HL-60 (cell line): ENCODE results near the gene ACD.

ENCODE experiments used
- CTCF ChIP-seq: IDR thresholded peaks from one replicate; pipeline ENCODE4 v1.5.1; 2011; ENCODE audit warnings: low read length, control low read depth, inconsistent platforms; ENCODE audit not compliant: insufficient read depth
- GABPA ChIP-seq: IDR thresholded peaks from 2 replicates; pipeline ENCODE4 v1.6.1; 2012; ENCODE audit warnings: low read depth
- POLR2AphosphoS5 ChIP-seq: IDR thresholded peaks from 2 replicates; pipeline ENCODE4 v1.6.1; 2012; ENCODE audit warnings: low read depth
- TF ChIP-seq, protein P1 (sequence below): IDR thresholded peaks from 2 replicates; pipeline ENCODE4 v1.6.1; 2012; ENCODE audit warnings: low read depth; ENCODE audit not compliant: insufficient replicate concordance

DNA sequence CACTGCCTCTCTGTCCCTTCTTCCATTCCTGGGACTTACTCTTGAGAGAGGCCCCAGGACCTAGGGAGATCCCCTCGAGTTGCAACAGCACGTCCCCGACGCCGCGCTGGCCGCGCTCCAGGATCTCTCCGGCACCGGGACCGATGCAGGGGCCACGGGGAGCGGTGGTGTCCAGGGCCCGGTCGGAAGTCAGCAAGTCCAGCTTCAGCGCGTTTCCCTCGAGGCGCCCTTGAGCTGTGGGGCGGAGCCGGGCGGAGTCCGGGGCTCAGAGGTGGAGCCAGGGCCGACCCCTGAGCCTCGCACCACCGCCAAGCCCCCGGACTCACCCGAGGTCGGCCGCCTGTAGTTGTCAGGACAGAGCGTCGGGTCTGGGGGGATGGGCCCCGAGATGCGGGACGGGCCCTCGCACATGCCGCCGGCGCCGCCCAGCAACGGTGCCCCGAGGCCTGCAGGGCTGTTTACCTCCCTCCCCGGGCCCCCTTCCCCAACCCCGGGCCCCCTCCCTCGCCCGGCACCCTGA lies 6.0 kb upstream of the ACD start:
- TF ChIP-seq POLR2AphosphoS5: no peak
- TF ChIP-seq, protein P1, sequence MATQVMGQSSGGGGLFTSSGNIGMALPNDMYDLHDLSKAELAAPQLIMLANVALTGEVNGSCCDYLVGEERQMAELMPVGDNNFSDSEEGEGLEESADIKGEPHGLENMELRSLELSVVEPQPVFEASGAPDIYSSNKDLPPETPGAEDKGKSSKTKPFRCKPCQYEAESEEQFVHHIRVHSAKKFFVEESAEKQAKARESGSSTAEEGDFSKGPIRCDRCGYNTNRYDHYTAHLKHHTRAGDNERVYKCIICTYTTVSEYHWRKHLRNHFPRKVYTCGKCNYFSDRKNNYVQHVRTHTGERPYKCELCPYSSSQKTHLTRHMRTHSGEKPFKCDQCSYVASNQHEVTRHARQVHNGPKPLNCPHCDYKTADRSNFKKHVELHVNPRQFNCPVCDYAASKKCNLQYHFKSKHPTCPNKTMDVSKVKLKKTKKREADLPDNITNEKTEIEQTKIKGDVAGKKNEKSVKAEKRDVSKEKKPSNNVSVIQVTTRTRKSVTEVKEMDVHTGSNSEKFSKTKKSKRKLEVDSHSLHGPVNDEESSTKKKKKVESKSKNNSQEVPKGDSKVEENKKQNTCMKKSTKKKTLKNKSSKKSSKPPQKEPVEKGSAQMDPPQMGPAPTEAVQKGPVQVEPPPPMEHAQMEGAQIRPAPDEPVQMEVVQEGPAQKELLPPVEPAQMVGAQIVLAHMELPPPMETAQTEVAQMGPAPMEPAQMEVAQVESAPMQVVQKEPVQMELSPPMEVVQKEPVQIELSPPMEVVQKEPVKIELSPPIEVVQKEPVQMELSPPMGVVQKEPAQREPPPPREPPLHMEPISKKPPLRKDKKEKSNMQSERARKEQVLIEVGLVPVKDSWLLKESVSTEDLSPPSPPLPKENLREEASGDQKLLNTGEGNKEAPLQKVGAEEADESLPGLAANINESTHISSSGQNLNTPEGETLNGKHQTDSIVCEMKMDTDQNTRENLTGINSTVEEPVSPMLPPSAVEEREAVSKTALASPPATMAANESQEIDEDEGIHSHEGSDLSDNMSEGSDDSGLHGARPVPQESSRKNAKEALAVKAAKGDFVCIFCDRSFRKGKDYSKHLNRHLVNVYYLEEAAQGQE: no peak
- no peak for TF ChIP-seq CTCF
- TF ChIP-seq GABPA: no peak
